IPS-NIHi7 (cell line): ENCODE data around the gene EIF4ENIF1.
A peak's percentile ranks its signal among the peaks of the same experiment; 100 is the strongest.
"Not testable (repeated sequence)": the region's sequence is repeated elsewhere in the genome, so short reads cannot be mapped to it uniquely, and the experiment has no call there.

Experiments
- DNase-seq: peaks from one replicate; pipeline ENCODE4 v3.0.0; 2012; ENCODE audit warnings: mixed read lengths; ENCODE audit errors: extremely low spot score

Gene EIF4ENIF1

DNA sequence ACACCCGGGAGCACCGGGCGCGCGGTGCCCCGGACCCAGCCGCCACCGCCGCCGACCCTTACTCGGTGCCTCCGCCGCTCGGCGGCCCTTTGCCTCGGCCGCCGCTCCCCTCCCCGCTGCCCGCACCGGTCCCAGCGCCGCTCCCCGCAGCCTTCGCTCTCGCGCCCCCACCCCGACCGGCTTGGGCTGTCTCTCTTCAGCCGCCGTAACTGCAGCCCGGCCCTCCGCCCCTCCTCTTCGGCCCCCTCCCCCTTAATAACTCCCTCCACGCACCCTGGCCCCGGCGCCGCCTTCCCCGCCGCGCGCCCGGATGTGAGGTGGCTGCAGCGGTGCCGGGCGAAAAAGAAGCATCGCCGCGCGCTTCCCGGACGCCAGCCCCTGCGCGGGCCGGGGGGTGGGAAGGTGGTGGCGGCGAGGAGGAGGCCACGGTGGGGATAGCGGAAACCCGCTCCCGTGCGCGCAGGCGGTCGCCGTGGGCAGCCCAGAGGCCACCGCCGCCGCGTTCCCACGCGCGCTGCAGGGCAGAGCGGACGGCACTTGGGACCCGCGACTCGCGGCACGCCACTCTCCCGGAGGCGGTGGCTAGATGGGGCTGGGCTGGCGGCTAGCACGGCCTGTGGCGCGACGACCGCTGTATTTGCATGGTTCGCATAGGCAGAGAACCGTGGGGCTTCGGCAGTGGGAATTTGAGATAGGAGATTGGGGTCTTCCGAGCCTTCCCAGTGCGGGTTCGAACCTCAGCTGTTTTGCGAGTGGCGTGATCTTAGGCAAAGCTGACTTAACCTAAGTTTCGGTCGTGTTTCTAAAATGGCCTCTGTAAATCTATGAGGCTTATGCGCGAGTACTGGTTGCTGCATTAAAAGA is at the start of gene EIF4ENIF1:
Gene EIF4ENIF1, minus strand, starts transcription at position 211 of the 864 bp plus-strand sequence. CDS start 1,124 bp downstream, outside the sequence.
- peak; percentile 93 for DNase-seq

DNA sequence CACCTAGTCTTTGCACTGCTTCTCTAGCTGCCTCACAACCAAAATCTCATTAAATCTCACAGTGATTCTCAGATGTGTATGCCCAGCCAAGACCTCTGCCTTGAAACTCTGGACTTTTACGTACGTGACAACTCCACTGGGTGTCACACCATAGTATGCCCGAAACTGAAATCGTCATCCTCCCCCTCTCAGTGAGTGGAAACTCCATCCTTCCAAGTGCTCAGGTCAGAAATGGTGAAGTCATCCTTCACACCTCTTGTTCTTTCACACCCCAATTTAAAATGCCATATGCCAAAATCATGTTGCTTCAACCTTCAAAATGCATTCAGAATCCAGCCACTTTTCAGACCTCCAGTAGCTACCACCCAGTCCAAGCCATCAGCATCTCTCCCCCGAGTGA is 49.2 kb upstream of the EIF4ENIF1 start:
- DNase-seq: no peak

- DNase-seq: no peak
Measured at GRCh38 chr22:31537019-31537535, 47.4 kb upstream of the EIF4ENIF1 start.

GRCh38 chr22:31533374-31533773 is 43.7 kb upstream of the EIF4ENIF1 start:
- DNase-seq: no peak

- DNase-seq: no peak
Measured at GRCh38 chr22:31532060-31532459, 42.4 kb upstream of the EIF4ENIF1 start.

GRCh38 chr22:31530823-31531195 is 41.2 kb upstream of the EIF4ENIF1 start:
- no peak for DNase-seq

- DNase-seq: no peak
Measured at GRCh38 chr22:31526270-31526669, 36.6 kb upstream of the EIF4ENIF1 start.

DNA sequence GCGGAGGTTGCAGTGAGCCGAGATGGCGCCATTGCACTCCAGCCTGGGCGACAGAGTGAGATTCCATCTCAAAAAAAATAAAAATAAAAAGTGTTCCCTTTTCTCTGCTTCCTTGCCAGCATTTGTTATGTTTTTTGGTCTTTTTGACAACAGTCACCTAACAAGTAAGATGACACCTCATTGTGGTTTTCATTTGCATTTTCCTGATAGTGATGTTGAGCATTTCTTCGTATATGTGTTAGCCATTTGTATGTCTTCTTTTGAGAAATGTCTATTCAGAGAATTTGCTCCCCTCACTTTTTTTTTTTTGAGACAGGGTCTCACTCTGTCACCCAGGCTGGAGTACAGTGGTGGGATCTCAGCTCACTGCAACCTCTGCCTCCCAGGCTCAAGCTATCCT is 34.5 kb upstream of the EIF4ENIF1 start:
- DNase-seq: not testable (repeated sequence)

- no peak for DNase-seq
Measured at GRCh38 chr22:31520051-31520450, 30.4 kb upstream of the EIF4ENIF1 start.

DNA sequence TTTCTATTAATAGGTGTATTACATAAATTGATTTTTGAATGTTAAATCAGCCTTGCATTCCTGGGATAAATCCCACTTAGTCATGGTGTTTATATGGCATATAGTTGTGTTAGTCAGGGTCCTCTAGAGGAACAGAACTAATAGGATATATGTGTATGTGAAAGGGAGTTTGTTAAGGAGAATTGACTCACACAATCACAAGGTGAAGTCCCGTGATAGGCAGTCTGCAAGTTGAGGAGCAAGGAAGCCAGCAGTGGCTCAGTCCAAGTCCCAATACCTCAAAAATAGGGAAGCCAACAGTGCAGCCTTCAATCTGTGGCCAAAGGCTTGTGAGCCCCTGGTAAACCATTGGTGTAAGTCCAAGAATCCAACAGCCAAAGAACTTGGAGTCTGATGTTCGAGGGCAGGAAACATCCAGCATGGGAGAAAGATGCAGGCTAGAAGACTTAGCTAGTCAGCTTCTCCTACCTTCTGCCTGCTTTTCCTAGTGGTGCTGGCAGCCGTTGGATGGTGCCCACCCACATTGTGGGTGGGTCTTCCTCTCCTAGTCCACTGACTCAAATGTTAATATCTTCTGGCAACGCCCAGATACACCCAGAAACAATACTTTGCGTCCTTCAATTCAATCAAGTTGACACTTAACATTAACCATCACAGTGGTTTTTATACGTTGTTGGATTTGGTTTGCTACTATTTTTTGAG is 19.6 kb upstream of the EIF4ENIF1 start:
- DNase-seq: no peak

DNA sequence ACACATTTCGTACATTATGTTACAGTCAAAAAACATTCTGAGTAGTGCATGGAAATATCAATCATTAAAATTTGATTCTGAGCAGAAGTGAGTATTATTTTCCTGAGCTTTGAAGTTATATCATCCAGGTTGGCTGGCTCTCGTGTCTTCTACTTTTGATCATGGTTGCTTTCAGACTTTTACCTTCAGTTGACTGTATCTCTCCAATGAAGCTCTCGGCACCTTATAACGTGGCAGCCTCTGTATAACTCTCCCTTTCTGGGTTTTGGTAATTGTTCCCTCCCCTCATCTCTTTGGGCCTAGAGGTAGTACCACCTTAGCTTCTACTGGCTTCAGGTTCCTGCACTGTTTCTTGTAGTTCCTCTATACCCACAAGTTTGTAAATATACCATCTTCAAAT is 18.9 kb upstream of the EIF4ENIF1 start:
- no peak for DNase-seq

GRCh38 chr22:31507517-31507916 is 17.9 kb upstream of the EIF4ENIF1 start:
- not testable (repeated sequence) for DNase-seq

DNA sequence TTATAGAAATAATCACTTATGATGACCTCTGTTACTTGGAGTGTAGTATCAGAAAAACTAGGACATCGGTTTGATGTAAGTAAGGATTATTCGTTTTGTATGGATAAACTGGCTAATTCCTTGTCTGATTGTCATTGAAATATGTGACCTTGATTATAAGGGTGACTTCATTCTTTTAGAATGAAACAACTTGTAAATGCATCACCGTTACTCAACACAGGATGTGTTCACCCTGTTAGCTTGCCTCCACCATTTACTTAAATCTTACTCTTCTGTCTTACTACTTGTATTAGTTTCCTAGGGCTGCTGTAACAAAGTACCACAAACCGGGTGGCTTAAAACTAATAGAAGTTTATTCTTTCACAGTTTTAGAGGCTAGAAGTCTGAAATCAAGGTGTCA is 14.6 kb upstream of the EIF4ENIF1 start:
- no peak for DNase-seq

- no peak for DNase-seq
Measured at GRCh38 chr22:31503211-31503964, 13.7 kb upstream of the EIF4ENIF1 start.

GRCh38 chr22:31501738-31502137 is 12.1 kb upstream of the EIF4ENIF1 start:
- DNase-seq: no peak

DNA sequence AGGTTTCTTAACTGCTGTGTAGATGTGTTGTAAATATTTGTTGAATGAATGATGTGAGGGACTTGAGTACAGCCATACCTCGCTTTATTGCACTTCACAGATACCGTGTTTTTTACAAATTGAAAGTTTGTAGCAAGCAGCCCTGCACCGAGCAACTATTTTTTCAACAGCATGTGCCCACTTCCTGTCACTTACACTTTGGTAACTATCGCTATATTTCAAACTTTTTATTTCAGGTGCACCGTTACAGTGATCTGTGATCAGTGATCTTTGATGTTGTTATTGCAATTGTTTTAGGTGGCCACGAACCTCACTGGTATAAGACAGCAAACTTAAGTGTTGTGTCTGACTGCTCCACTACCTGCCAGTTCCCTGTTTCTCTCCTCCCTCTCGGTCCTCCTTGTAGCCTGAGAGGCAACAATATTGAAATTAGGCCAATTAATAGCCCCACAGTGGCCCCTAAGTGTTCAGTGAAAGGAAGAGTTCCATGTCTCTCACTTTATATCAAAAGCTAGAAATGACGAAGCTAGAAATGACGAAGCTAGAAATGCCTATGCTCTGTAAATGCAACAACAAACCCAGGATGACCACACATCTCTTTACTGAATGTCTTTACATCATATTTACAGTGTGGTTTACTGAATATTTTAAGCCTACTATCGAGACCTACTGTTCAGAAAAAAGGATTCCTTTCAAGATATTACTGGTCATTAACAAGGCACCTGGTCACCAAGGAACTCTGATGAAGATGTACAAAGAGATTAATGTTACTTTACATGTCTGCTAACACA is 7.7 kb upstream of the EIF4ENIF1 start:
- no peak for DNase-seq

DNA sequence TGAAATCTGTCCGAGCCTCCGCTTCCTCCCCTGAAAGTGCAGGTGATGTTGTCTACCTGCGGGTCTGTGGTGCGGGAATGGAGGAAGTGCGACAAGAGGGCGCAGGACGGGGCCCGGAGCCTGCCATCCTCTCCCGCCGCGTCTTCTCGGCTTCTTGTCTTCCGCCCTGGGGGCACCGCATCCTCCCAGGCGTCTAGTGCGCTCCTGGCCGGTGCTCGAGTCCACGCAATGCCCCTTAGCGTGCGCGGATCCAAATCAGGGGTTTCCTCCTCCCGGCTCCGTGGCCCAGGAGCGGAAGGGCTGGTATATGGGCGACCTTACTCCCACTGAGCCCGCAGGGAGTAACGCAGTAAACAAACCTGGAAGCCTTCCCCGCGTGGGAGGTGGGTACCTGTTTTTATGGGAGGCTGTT is 7.1 kb upstream of the EIF4ENIF1 start:
- DNase-seq: no peak

- peak; percentile 87 for DNase-seq
Measured at GRCh38 chr22:31496007-31496734, 6.5 kb upstream of the EIF4ENIF1 start, which contains the start of gene SFI1. Gene SFI1 (plus strand): TSS chr22:31496536. CDS start chr22:31508285, 11,749 bp downstream.

DNA sequence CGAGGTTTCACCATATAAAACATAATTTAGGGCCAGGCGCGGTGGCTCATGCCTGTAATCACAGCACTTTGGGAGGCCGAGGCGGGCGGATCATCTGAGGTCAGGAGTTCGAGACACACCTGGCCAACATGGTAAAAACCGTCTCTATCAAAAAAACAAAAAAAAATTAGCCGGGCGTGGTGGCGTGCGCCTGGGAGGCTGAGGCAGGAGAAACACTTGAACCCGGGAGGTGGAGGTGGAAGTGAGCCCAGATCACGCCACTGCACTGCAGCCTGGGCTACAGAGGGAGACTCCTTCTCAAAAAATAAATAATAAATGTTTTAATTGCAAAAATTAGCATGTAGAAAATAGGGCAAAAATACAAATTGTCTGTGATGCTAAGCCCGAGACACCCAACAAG is 5.7 kb upstream of the EIF4ENIF1 start:
- no peak for DNase-seq

DNA sequence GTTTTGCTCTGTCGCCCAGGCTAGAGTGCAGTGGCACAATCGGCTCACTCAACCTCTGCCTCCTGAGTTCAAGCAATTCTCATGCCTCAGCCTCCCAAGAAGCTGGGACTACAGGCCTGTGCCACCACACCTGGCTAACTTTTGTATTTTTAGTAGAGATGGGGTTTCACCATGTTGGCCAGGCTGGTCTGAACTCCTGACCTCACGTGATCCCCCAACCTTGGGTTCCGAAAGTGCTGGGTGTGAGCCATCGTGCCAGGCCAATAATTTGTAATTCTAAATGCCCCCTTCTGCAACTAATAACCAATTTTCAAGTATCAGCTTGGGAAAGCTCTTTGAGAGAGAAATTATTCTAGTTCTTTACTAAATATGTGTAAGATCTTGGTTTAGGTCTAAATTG is 3.7 kb upstream of the EIF4ENIF1 start:
- DNase-seq: not testable (repeated sequence)
